Testis (tissue), 3 donors: ENCODE results near the gene GABARAPL2. TPM values are rescaled to one million over a fixed set of nuclear protein-coding genes. Genes with fewer than 3 reads are reported as not detected.

Experiments used
- DNase-seq: peaks from one replicate; pipeline ENCODE4 v3.0.0-alpha.2; 2019
- H3K27ac ChIP-seq, 2 donors: fragments of 200-600 bp; sonication (generic); one replicate each; pipeline ENCODE4 v1.5.1; 2019
- H3K27me3 ChIP-seq: fragments of 200-600 bp; sonication (generic); one replicate; pipeline ENCODE4 v1.5.1; 2019
- H3K36me3 ChIP-seq: fragments of 200-600 bp; sonication (generic); one replicate; pipeline ENCODE4 v1.5.1; 2017; ENCODE audit warnings: low read depth; ENCODE audit errors: missing control alignments
- H3K4me1 ChIP-seq: fragments of 200-600 bp; sonication (generic); one replicate; pipeline ENCODE4 v1.5.1; 2019
- H3K4me3 ChIP-seq, 2 donors: fragments of 200-600 bp; sonication (generic); one replicate each; pipeline ENCODE4 v1.5.1; 2017 to 2019
- H3K9me3 ChIP-seq: fragments of 200-600 bp; sonication (generic); one replicate; pipeline ENCODE4 v1.5.1; 2017
- CTCF ChIP-seq, 3 experiments: fragments of 450-650 bp in 2 of 3; fragments of 200-600 bp in 1 of 3; sonication (generic) in 1 of 3; IDR thresholded peaks; one replicate each; pipeline ENCODE4 v1.5.1; 2016 to 2019; ENCODE audit warnings: antibody characterized with exemption in 3 of 3, mild to moderate bottlenecking in 2 of 3, moderate library complexity in 1 of 3
- POLR2A ChIP-seq: fragments of 450-650 bp; IDR thresholded peaks from one replicate; pipeline ENCODE4 v1.6.1; 2017; ENCODE audit warnings: antibody characterized with exemption, mild to moderate bottlenecking, moderate library complexity
- WGBS, 2 donors: methylation state at CpG; one replicate each; pipeline ENCODE4 v1.1.5; 2018; 5-methylcytosine and 5-hydroxymethylcytosine counted together
- intact Hi-C: fragments of 100-400 bp; cut with DNase I; formaldehyde crosslinking; loops from one replicate; pipeline ENCODE4 v1.15.1; 2023; ENCODE audit warnings: low total_unique reads
- polyA plus RNA-seq: library from polyadenylated mRNA; stranded (reverse); fragments of 350-450 nt; fragmentation: Illumina TruSeq; extraction: RNeasy Lipid Tissue Mini Kit (QIAGEN cat#74804); gene quantifications from one replicate; pipeline ENCODE4 v1.2.3, GENCODE V29; 2014; ENCODE audit warnings: low read depth, low replicate concordance; ENCODE audit not compliant: insufficient read depth
- total RNA-seq, 2 donors: library from RNA; depleted of rRNA; stranded (reverse); fragments of >200 nt; gene quantifications; one replicate each; pipeline ENCODE4 v1.2.3, GENCODE V29; 2016

Gene GABARAPL2
- total and polyA plus RNA-seq, 3 donors from 2014 or later = 113 to 157 (median 122) TPM

GRCh38 chr16:75621170-75621477, 54.9 kb downstream of the GABARAPL2 start:
- H3K36me3 ChIP-seq = no peaks in the 10 kb centered on the region
- TF ChIP-seq CTCF (IDR thresholded peaks at IDR 0.05) (no peak), POLR2A (no peak)
- WGBS, 2 donors = 22 to 45% methylated on average over 2 of the region's 2 CpGs
- H3K27me3 ChIP-seq = no peaks in the 10 kb centered on the region
- H3K4me1 ChIP-seq = peaks cover 11% of the 10 kb centered on the region
- H3K9me3 ChIP-seq = no peaks in the 10 kb centered on the region
- DNase-seq = no peak
- no peak overlapping the region for H3K4me3 ChIP-seq
- intact Hi-C loops = no loop called here
- H3K27ac ChIP-seq = no peak overlapping the region

DNA sequence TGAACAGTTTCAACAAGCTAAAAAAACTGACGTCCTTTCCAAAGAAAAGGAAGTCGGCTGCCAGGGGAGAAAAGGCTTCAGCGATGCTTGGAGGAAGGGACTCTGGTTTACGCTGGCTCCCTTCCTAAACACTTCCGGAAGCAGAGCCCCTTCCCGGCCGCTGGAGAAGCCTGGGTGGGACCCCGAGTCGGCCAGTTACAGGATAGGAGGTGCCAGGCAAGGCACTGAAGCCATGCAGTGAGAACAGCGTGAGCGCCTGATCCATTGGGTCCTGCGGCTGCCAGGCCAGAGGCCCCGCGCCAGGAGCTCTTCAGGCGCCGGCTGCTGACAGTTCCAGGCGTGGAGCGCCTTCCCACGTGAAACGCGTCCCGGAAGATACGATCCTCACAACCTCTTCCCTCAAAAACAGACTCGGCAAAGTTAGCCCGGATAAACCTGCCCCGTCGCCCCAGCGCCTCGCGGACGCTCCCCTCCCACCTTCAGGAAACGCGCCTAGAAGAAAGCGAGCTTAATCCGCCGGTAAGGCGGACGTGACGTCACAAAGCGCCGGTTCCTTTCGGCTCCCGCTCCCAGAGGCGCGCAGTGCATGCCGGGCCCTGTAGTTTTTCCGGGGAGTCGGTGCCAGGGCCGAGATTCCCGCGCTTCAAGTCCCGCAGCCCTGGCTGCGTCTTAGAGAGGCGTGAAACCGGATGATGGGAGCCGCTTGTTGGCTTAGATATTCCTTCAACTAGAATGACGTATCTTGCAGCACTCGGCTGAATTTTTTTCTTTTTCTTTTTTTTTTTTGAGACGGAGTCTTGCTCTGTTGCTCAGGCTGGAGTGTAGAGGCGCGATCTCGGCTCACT, 56.8 kb downstream of the GABARAPL2 start, which contains the start of gene ADAT1:
Gene ADAT1 (minus strand): TSS at position 521 of the 845 bp plus-strand sequence. CDS start 2,482 bp downstream, outside the sequence.
- Histone ChIP-seq H3K4me3 (peak within 1 kb of the TSS; percentile 69 to 82), H3K27ac (peak within 1 kb of the TSS; percentile 80 to 84), H3K27me3 (no peaks in the 10 kb centered on the region), H3K4me1 (peaks cover 11% of the 10 kb centered on the region), H3K9me3 (no peaks in the 10 kb centered on the region), H3K36me3 (no peaks in the 10 kb centered on the region)
- intact Hi-C loops = no loop called here
- TF ChIP-seq POLR2A = peak; percentile 11
- TF ChIP-seq CTCF (IDR thresholded peaks at IDR 0.05) = peak in 1 of 3 experiments; percentile 3
- 0% methylated on average over 29 to 62 of the region's 62 CpGs for WGBS, 2 donors
- DNase-seq = peak; percentile 99

DNA sequence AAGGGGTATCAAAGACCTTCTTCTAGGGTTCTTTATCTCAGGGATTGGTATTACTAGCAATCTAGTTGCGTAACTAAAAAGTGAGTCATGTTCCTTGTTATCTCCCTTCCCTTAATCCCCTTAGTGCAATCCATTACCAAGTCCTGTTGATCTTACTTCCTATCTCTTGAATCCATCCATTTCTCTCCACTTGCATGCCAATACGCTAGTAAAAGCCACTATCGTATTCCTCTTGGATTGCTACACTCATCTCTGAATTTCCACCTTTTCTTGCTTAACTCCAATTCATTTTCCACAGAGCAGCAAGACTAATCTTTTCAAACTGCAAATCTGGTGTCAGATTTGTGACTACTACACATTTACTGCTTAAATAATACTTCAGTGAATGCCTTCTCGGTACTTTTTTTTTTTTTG, 58.7 kb downstream of the GABARAPL2 start:
- intact Hi-C loops = no loop called here
- DNase-seq = no peak
- H3K9me3 ChIP-seq = no peaks in the 10 kb centered on the region
- no peak overlapping the region for H3K27ac ChIP-seq
- TF ChIP-seq POLR2A (no peak), CTCF (IDR thresholded peaks at IDR 0.05) (no peak)
- 80 to 82% methylated on average over 4 of the region's 4 CpGs for WGBS, 2 donors
- H3K4me1 ChIP-seq = peaks cover 11% of the 10 kb centered on the region
- H3K4me3 ChIP-seq = no peak overlapping the region
- H3K36me3 ChIP-seq = no peaks in the 10 kb centered on the region
- no peaks in the 10 kb centered on the region for H3K27me3 ChIP-seq

DNA sequence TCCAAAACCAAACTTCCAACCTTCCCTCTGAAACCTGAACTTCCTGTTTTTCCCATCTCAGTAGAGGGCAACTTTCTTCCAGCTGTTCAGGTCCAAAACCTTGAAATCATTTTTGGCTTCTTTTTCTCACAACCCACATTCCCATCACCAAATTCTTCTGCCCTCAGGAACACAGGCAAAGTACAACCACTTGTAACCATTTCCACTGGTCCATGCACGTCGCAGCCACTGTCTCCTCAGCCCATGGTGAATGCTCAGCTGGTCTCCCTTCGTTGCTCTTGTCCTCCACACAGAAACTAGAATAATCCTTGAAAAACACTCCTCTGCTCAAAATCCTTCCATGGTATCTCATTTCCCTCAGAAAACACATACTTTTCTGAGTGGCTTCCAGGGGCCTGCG, 60.6 kb downstream of the GABARAPL2 start:
- Histone ChIP-seq H3K36me3 (no peaks in the 10 kb centered on the region), H3K27me3 (no peaks in the 10 kb centered on the region), H3K4me1 (peaks cover 8% of the 10 kb centered on the region), H3K9me3 (no peaks in the 10 kb centered on the region), H3K27ac (no peak overlapping the region), H3K4me3 (no peak overlapping the region)
- TF ChIP-seq POLR2A (no peak), CTCF (IDR thresholded peaks at IDR 0.05) (no peak)
- DNase-seq = no peak
- WGBS, 2 donors = 75 to 76% methylated on average over 3 to 4 of the region's 4 CpGs
- intact Hi-C loops = no loop called here

Other genes starting within 250 kb of the GABARAPL2 start
- 100 to 1,000 TPM; 111 to 133 TPM for gene CFDP1, start 132.9 kb upstream of the GABARAPL2 start, total RNA-seq
- 127 TPM for gene CFDP1, start 132.9 kb upstream of the GABARAPL2 start, polyA plus RNA-seq
- 10 to 100 TPM; 44.3 to 54.2 TPM for gene TMEM170A, start 101.7 kb upstream of the GABARAPL2 start, total RNA-seq
- gene TMEM170A, start 101.7 kb upstream of the GABARAPL2 start, polyA plus RNA-seq = 42.2 TPM
- 1 to 10 TPM; 6.1 to 9.4 TPM for gene CHST6, start 70.9 kb upstream of the GABARAPL2 start, total RNA-seq
- gene CHST6, start 70.9 kb upstream of the GABARAPL2 start, polyA plus RNA-seq = 1.1 TPM
- under 1 TPM; 0.55 to 0.74 TPM for gene CHST5, start 30.3 kb upstream of the GABARAPL2 start, total RNA-seq
- 0.26 TPM for gene CHST5, start 30.3 kb upstream of the GABARAPL2 start, polyA plus RNA-seq
- gene TMEM231, start 10.1 kb upstream of the GABARAPL2 start, total RNA-seq = 10 to 100 TPM; 21.2 to 25.4 TPM
- 29.2 TPM for gene TMEM231, start 10.1 kb upstream of the GABARAPL2 start, polyA plus RNA-seq
- gene ADAT1, start 56.9 kb downstream of the GABARAPL2 start, total RNA-seq = 100 to 1,000 TPM; 104 to 172 TPM
- 84.2 TPM for gene ADAT1, start 56.9 kb downstream of the GABARAPL2 start, polyA plus RNA-seq
- 100 to 1,000 TPM; 137 to 139 TPM for gene KARS1, start 81.3 kb downstream of the GABARAPL2 start, total RNA-seq
- 254 TPM for gene KARS1, start 81.3 kb downstream of the GABARAPL2 start, polyA plus RNA-seq
- 100 to 1,000 TPM; 153 to 161 TPM for gene TERF2IP, start 81.4 kb downstream of the GABARAPL2 start, total RNA-seq
- 124 TPM for gene TERF2IP, start 81.4 kb downstream of the GABARAPL2 start, polyA plus RNA-seq
- gene CPHXL2, start 110.6 kb downstream of the GABARAPL2 start, total RNA-seq = under 1 TPM in 1 of 2 donors, not detected in 1; 0.31 TPM
- not detected for gene CPHXL2, start 110.6 kb downstream of the GABARAPL2 start, polyA plus RNA-seq
- not detected for gene DUXB, start 135.1 kb downstream of the GABARAPL2 start, total RNA-seq
- 0.30 TPM for gene DUXB, start 135.1 kb downstream of the GABARAPL2 start, polyA plus RNA-seq
- gene CPHXL, start 160.1 kb downstream of the GABARAPL2 start, total RNA-seq = 1 to 10 TPM in 1 of 2 donors, under 1 TPM in 1; 0.68 to 1.2 TPM
- 0.54 TPM for gene CPHXL, start 160.1 kb downstream of the GABARAPL2 start, polyA plus RNA-seq